NCI-H510A treated with DMSO at 0.1 percent for 48 hours (cell line): ENCODE results near the gene ITPKC.

ENCODE experiments used
- DNase-seq: peaks from one replicate; lab custom pipeline; 2025; lab: John Stamatoyannopoulos, UW

The ITPKC gene

GRCh38 chr19:40690693-40691420 lies 26.1 kb upstream of the ITPKC start:
- peak; percentile 86 for DNase-seq

DNA sequence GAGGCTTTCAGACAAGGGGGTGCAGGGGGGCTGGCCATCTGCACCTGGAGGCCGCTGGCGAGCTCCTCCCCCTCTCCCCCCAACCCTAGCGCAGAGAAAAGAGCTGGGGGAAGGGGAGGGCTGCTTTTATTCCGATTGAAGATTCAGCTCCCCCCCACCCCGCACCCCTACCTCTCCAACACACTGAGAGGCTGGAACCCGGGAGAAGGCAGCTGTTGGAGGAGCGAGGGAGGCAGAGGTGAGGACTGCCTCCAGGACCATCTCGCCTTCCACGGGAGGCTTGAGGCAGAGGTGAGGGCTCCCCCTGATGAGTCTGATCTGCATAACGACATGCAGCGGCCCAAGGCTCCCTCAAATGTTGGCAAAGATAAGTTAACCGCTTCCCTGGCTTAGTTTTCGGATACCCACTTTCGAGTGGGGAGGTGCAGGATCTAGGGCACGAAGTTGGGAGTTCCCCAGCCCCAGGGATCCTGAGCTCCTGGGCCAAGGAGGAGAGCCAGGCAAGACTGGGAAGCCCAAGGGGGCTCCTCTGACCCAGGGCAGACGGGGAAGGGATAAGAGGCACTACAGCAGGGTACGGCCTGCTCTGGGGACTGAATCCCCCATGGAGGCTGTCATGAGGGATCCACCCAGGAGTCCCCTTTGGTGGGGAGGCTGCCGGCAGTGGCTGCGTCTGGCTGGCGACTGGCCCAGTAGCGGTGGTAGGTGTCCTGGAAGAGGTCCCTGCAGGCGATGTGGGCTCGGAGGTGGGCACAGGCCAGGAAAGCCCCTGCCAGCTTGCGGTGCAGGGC lies 25.3 kb upstream of the ITPKC start:
- DNase-seq: peak; percentile 62

DNA sequence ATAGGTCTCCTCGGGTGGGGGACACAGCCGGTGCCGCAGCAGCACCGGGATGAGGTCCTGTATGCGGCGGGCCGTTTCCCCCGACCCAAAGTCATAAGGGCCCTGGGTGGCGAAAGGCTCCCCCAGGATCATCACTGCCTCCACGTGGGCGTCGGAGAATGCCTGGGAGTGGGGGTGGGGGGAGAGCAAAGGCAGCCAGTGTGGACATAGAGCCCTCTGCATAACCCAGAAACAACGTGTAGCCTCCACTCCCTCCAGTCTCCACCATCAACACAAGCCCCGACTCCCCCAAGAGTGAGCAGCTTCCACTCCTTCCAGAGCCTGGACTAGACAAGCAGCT lies 24.7 kb upstream of the ITPKC start:
- DNase-seq: no peak

DNA sequence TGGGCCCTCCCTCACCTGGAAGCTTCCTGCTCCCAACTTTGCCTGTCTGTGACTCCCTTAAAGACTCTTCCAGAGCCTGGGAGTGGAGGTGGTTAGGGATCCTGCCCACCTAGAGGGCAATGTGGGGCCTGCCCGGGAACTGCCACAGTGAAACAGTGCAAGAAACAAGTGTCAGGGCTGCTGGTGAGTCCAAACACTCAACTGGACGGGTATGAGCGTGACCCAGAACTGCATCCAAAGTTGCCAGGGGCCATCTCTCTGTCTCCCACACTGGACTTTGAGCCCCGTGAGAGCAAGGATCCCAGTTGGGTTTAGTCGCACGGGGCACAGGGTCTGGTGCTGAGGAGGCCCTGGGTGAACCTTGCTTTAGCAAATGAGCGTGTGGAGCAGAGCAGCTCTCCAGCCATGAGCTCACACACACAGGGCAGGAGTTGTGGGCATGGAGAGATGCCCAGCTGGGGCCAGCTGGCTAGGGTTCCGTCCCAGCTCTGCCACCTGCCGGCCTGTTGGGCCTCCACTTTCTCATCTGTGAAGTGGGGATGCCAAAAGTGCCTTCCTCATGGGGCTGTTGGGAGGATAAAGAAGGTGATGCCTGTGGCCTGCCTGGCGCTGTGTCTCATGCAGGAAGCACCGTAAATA lies 23.6 kb upstream of the ITPKC start:
- no peak for DNase-seq

DNA sequence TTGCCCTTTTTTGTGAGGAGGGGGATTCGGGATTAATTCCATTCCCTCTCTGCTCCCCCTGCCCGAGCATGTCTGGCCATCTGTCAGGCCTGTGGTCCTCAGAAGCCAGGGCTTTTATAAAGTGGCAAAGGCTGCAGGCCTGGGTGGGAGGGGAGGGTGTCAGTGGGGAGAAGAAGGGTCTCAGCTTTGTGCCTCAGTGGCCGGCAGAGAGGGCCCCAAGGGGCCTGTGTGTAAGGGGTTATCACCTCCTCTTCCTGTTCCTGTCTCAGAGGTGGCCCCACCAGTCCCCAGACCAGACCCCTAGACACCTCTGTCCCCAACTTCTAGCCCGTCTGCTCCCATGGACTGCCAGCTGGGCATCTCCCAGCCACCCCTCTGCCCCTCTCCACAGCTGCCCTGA lies 23.0 kb upstream of the ITPKC start:
- DNase-seq: no peak

- no peak for DNase-seq
Observed at GRCh38 chr19:40695881-40696280, 21.0 kb upstream of the ITPKC start.

- no peak for DNase-seq
Observed at GRCh38 chr19:40697007-40697406, 19.9 kb upstream of the ITPKC start.

- DNase-seq: no peak
Observed at GRCh38 chr19:40700083-40700482, 16.8 kb upstream of the ITPKC start.

GRCh38 chr19:40701758-40702157 lies 15.2 kb upstream of the ITPKC start:
- no peak for DNase-seq

DNA sequence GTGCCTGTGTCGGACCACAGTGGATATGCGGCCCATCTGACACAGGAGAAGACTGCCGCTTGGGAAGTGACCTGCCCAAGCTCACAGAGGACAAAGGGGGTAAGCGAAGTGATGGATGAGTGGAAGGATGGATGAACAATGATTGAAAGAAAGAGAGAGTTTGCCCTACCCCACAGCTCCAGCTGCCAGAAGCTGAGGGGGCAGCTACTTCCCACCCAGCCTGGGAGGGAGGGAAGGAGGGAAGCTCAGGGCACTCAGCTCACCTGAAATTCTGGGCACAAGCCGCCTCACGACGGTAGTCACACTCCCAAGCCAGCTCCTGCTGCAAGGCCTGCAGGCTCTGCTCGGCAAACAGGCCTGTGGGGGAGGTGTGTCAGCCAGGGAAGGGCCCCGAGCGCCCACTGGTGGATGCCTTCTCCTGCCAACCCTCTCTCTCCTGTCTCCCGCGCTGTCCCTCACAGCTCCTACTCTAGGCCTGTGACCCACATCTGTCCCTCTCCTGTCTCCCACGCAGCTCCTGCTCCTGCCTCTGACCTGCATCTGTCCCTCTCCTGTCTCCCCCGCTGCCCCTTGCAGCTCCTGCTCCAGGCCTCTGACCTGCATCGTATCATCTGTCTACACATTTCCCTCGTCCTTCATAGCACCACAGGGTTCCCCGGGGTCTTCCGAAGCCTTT lies 14.4 kb upstream of the ITPKC start:
- no peak for DNase-seq

- no peak for DNase-seq
Observed at GRCh38 chr19:40703029-40703755, 13.7 kb upstream of the ITPKC start.

GRCh38 chr19:40704491-40705361 lies 12.2 kb upstream of the ITPKC start:
- no peak for DNase-seq

DNA sequence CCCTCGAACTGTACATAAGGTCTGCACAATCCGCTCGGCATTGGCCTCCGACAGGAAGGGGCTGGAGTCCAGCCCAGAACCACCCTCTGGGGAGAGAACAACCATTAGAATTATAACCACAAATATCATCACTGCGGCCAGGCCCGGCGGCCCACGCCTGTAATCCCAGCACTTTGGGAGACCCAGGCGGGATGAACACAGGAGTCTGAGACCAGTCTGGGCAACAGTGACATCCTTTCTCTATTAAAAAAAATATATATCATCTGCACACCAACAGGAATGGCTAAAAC lies 11.6 kb upstream of the ITPKC start:
- DNase-seq: no peak

- DNase-seq: no peak
Observed at GRCh38 chr19:40705950-40706619, 10.8 kb upstream of the ITPKC start.

GRCh38 chr19:40707615-40708014 lies 9.3 kb upstream of the ITPKC start:
- no peak for DNase-seq

DNA sequence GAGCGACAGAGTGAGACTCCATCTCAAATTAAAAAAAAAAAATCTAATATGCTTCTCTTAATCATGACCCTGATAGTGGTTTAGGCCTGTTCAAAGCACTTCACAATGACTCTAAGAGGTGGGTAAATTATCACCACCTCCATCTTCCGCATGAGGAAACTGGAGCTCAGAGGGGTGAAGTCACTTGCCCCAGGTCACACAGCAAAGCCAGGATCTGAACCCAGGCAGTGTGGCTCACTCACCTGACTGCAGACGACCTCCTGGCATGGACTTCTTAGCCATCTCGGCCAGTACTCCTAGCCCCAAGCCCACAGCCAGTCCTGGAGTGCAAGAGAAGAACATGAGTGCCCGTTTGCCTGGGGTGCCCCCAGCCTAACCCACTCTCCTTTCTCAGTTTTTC lies 7.1 kb upstream of the ITPKC start:
- DNase-seq: no peak

- no peak for DNase-seq
Observed at GRCh38 chr19:40713939-40714338, 3.0 kb upstream of the ITPKC start.

GRCh38 chr19:40714441-40715299 lies 2.2 kb upstream of the ITPKC start:
- DNase-seq: peak; percentile 88

DNA sequence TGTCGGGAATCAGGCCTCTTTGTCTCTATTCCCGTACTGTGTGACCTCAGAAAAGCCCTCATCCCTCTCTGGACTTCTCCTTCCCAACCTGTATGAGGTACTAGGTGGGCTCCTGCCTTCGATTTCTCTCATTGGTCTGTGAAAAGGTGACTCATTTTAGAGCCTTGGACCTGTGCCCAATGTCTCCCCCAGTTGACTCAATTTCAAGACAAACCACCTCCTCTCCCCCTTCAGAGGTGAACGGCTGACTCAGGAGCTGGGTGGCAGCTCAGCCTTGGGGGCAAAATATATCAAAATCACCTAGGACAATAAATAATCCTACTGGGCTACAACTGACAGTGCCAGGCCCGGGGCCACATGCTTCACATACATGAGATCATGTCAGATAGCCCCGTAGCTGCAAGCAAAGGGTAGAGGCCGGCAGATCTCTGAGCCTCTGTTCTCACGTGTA lies 856 bp upstream of the ITPKC start:
- no peak for DNase-seq
